DND-41 (cell line): ENCODE results near the gene RASSF8.

ENCODE experiments used
- ATAC-seq: fragments of 200-7000 bp; cut with Tn5 transposase; 3 replicates; pipeline ENCODE4 v1.9.1; 2021; ENCODE audit warnings: low read depth; ENCODE audit not compliant: insufficient read depth
- DNase-seq: peaks from one replicate; pipeline ENCODE4 v3.0.0-alpha.2; 2020
- H2AFZ ChIP-seq: 2 replicates; pipeline ENCODE4 v1.6.0; 2012; ENCODE audit warnings: low read depth, low read length
- H3K27ac ChIP-seq: 2 replicates; pipeline ENCODE4 v1.5.1; 2012; ENCODE audit warnings: low read length, inconsistent platforms
- H3K27me3 ChIP-seq: fragments of 200-600 bp; sonication (generic); 2 replicates; pipeline ENCODE4 v1.6.0; 2012; ENCODE audit warnings: low read length, mild to moderate bottlenecking, inconsistent platforms; ENCODE audit not compliant: insufficient read depth, poor library complexity
- H3K36me3 ChIP-seq: 2 replicates; pipeline ENCODE4 v1.5.1; 2012; ENCODE audit warnings: low read length, inconsistent platforms; ENCODE audit not compliant: insufficient read depth
- H3K4me1 ChIP-seq: 2 replicates; pipeline ENCODE4 v1.5.1; 2012; ENCODE audit warnings: mild to moderate bottlenecking, low read length; ENCODE audit not compliant: insufficient read depth
- H3K4me2 ChIP-seq: 2 replicates; pipeline ENCODE4 v1.6.0; 2012; ENCODE audit warnings: mild to moderate bottlenecking, moderate library complexity, low read length, inconsistent platforms; ENCODE audit not compliant: insufficient read depth
- H3K4me3 ChIP-seq, 2 experiments: fragments of 200-600 bp in 1 of 2; shearing (Covaris generic) in 1 of 2; 2 replicates each; pipeline ENCODE4 v1.5.1; 2012 to 2016; ENCODE audit warnings: inconsistent platforms in 2 of 2, low read length in 2 of 2, mild to moderate bottlenecking in 2 of 2, low read depth in 1 of 2, moderate library complexity in 1 of 2
- H3K79me2 ChIP-seq: 2 replicates; pipeline ENCODE4 v1.6.0; 2012; ENCODE audit warnings: low read length, inconsistent platforms; ENCODE audit not compliant: insufficient read depth
- H3K9ac ChIP-seq: 2 replicates; pipeline ENCODE4 v1.6.0; 2012; ENCODE audit warnings: low read depth, mild to moderate bottlenecking, inconsistent platforms, low read length, moderate library complexity
- H3K9me3 ChIP-seq: 2 replicates; pipeline ENCODE4 v1.5.1; 2012; ENCODE audit warnings: low read length, moderate library complexity, mild to moderate bottlenecking, inconsistent platforms; ENCODE audit not compliant: insufficient read depth, severe bottlenecking
- H4K20me1 ChIP-seq: 2 replicates; pipeline ENCODE4 v1.6.0; 2012; ENCODE audit warnings: low read length; ENCODE audit not compliant: insufficient read depth
- CTCF ChIP-seq: IDR thresholded peaks from 2 replicates; pipeline ENCODE4 v1.5.1; 2012; ENCODE audit warnings: borderline replicate concordance, low read length, moderate library complexity, mild to moderate bottlenecking; ENCODE audit not compliant: poor library complexity, severe bottlenecking; ENCODE audit errors: extremely low read depth
- EZH2 ChIP-seq: IDR thresholded peaks from 3 replicates; pipeline ENCODE4 v1.6.1; 2012; ENCODE audit warnings: borderline replicate concordance, low read depth, mild to moderate bottlenecking, moderate library complexity, low read length, inconsistent platforms; ENCODE audit not compliant: severe bottlenecking

Gene RASSF8

GRCh38 chr12:25958428-25959070 lies at the start of gene RASSF8:
TSS of gene RASSF8 (plus strand) at chr12:25958682. CDS start at chr12:26055344, 96,662 bp downstream.
- Histone ChIP-seq H3K4me3 (no peak within 1 kb of the TSS), H3K9ac (no peak within 1 kb of the TSS), H3K4me1 (no peaks in the 10 kb centered on the region), H3K4me2 (no peak within 1 kb of the TSS), H3K27me3 (peaks cover 10% of the 10 kb centered on the region), H3K79me2 (no peaks in the 10 kb centered on the region), H3K27ac (no peak within 1 kb of the TSS), H3K9me3 (no peaks in the 10 kb centered on the region), H3K36me3 (no peaks in the 10 kb centered on the region), H4K20me1 (no peaks in the 10 kb centered on the region), H2AFZ (no peak within 1 kb of the TSS)
- no peak for DNase-seq
- no peak for ATAC-seq
- TF ChIP-seq CTCF (no peak), EZH2 (no peak)

GRCh38 chr12:25914551-25914950 lies 43.9 kb upstream of the RASSF8 start:
- no peak for DNase-seq

GRCh38 chr12:25924491-25925001 lies 33.9 kb upstream of the RASSF8 start:
- no peak overlapping the region for H3K9ac ChIP-seq
- DNase-seq (no peak), ATAC-seq (no peak)
- no peaks in the 10 kb centered on the region for H4K20me1 ChIP-seq
- H3K4me1 ChIP-seq: no peaks in the 10 kb centered on the region
- no peaks in the 10 kb centered on the region for H3K36me3 ChIP-seq
- no peaks in the 10 kb centered on the region for H3K79me2 ChIP-seq
- no peak for TF ChIP-seq EZH2
- TF ChIP-seq CTCF: no peak
- no peak overlapping the region for H3K4me2 ChIP-seq
- H2AFZ ChIP-seq: no peak overlapping the region
- no peak overlapping the region for H3K27ac ChIP-seq
- no peaks in the 10 kb centered on the region for H3K9me3 ChIP-seq
- H3K27me3 ChIP-seq: no peaks in the 10 kb centered on the region
- no peak overlapping the region for H3K4me3 ChIP-seq

More at GRCh38 chr12:25914551-25914950, 43.9 kb upstream of the RASSF8 start:
- TF ChIP-seq CTCF: no peak
- no peak for TF ChIP-seq EZH2
- no peak overlapping the region for H3K9ac ChIP-seq
- no peak overlapping the region for H3K4me3 ChIP-seq
- H3K27me3 ChIP-seq: no peaks in the 10 kb centered on the region
- H2AFZ ChIP-seq: no peak overlapping the region
- no peak overlapping the region for H3K4me2 ChIP-seq
- no peaks in the 10 kb centered on the region for H3K4me1 ChIP-seq
- H3K79me2 ChIP-seq: no peaks in the 10 kb centered on the region
- no peak overlapping the region for H3K27ac ChIP-seq
- no peaks in the 10 kb centered on the region for H4K20me1 ChIP-seq
- ATAC-seq: no peak
- no peaks in the 10 kb centered on the region for H3K36me3 ChIP-seq
- no peaks in the 10 kb centered on the region for H3K9me3 ChIP-seq
